ENCODE data around the gene NHS. TPM values are rescaled to one million over a fixed set of nuclear protein-coding genes. Genes with fewer than 3 reads are reported as not detected.

Gene NHS
- total RNA-seq, 1 experiment from 2014 or later = 5.7 TPM

DNA sequence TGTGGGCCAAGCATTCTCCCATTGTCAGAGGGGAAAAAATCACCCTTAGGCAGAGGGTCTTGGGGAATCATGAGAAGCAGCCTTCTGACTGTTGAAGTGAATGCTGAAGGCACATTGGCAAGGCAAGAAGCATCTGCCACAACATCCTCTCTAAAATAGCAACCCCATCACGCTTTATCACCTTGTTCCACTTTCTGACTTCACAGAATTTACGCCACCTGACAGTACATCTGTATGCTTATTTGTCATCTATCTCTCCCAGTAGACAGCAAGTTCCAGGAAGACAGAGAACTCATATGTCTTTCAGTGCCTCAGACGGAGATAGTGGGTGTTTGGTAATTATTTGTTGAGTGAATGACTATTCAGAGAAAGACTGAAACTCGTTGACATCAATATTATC is 293.9 kb downstream of the NHS start:
- Histone ChIP-seq H3K27me3 (ENCODE audit: insufficient read depth, low read length) (no peaks in the 10 kb centered on the region), H3K4me1 (ENCODE audit: control insufficient read depth in 1 of 2, insufficient read depth in 2 of 2, low read length in 2 of 2) (no peaks in the 10 kb centered on the region), H3K79me2 (ENCODE audit: insufficient read depth, low read length) (no peaks in the 10 kb centered on the region), H3K4me3 (replicated peaks in 1 of 2; ENCODE audit: low read depth in 1 of 2, low read length in 2 of 2) (no peak overlapping the region), H3K9me2 (ENCODE audit: insufficient read depth) (no peaks in the 10 kb centered on the region), H3K36me3 (ENCODE audit: control insufficient read depth in 1 of 2, insufficient read depth in 2 of 2, low read length in 2 of 2) (no peaks in the 10 kb centered on the region), H4K20me1 (ENCODE audit: insufficient read depth) (no peaks in the 10 kb centered on the region), H3K9ac (ENCODE audit: low read length) (no peak overlapping the region), H3K4me2 (ENCODE audit: low read length) (no peak overlapping the region), H3K27ac (ENCODE audit: low read depth, low read length) (no peak overlapping the region), H3K9me3 (ENCODE audit: control insufficient read depth in 1 of 2, insufficient read depth in 1 of 2, low read depth in 1 of 2, low read length in 2 of 2) (no peaks in the 10 kb centered on the region), H2AFZ (ENCODE audit: low read depth, low read length, poor library complexity, severe bottlenecking) (no peak overlapping the region)
- ATAC-seq (no peak), DNase-seq (ENCODE audit: low read depth, low spot score) (no peak)
- ChIA-PET POLR2A (no interaction called here), CTCF (no interaction called here), RAD21 (ENCODE audit: low non-redundant PET in 1 of 2, low total read pairs in 2 of 2, uncharacterized antibody in 2 of 2, unreplicated experiment in 2 of 2) (no interaction called here)
- no peak for TF ChIP-seq POLR2A (IDR thresholded peaks at IDR 0.05; ENCODE audit: borderline replicate concordance, extremely low read depth, insufficient read depth, insufficient read length)
- TF ChIP-seq, protein P1, sequence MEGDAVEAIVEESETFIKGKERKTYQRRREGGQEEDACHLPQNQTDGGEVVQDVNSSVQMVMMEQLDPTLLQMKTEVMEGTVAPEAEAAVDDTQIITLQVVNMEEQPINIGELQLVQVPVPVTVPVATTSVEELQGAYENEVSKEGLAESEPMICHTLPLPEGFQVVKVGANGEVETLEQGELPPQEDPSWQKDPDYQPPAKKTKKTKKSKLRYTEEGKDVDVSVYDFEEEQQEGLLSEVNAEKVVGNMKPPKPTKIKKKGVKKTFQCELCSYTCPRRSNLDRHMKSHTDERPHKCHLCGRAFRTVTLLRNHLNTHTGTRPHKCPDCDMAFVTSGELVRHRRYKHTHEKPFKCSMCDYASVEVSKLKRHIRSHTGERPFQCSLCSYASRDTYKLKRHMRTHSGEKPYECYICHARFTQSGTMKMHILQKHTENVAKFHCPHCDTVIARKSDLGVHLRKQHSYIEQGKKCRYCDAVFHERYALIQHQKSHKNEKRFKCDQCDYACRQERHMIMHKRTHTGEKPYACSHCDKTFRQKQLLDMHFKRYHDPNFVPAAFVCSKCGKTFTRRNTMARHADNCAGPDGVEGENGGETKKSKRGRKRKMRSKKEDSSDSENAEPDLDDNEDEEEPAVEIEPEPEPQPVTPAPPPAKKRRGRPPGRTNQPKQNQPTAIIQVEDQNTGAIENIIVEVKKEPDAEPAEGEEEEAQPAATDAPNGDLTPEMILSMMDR (IDR thresholded peaks at IDR 0.05 in 2 of 3, conservative IDR thresholded peaks at IDR 0.05 in 1 of 3; ENCODE audit: borderline replicate concordance in 1 of 3, insufficient read depth in 1 of 3, low read depth in 2 of 3, low read length in 2 of 3) = no peak
- no TSS peak for BruUV-seq (replicated peaks)
- intact Hi-C loops (cut with micrococcal nuclease) = no loop called here

DNA sequence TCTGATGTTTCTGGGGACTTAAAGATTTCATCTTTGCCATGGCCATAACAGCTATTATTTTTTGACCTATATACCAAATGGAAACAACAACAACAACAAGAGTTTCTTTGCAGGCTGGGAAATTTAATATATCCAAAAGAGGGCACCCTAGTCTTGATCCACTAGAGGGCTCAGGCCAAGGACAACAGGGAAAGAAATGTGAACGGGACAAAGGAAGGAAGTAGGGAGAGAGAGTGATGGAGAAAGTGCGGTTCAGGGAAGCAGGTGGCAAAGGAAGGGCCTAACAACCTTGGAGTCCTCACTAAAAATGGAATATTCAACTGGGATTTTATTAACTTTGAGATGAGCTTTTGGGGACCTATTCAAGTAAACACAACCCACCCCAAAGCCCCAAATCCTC is 294.5 kb downstream of the NHS start:
- CTCF ChIA-PET = no interaction called here
- TF ChIP-seq EZH2phosphoT487 (IDR thresholded peaks at IDR 0.05; ENCODE audit: borderline replicate concordance) = no peak
- TF ChIP-seq REST (IDR thresholded peaks at IDR 0.05; ENCODE audit: low read depth) = no peak
- TF ChIP-seq SIN3A (IDR thresholded peaks at IDR 0.05; ENCODE audit: low read depth) = no peak
- TF ChIP-seq CBX3 (IDR thresholded peaks at IDR 0.05; ENCODE audit: low read depth) = no peak
- no peak for TF ChIP-seq SP1 (IDR thresholded peaks at IDR 0.05; ENCODE audit: low read depth)
- TF ChIP-seq TCF7L2 (IDR thresholded peaks at IDR 0.05; ENCODE audit: borderline replicate concordance, extremely low read depth, insufficient read depth, insufficient read length) = no peak
- no peak for TF ChIP-seq ELF1 (IDR thresholded peaks at IDR 0.05; ENCODE audit: borderline replicate concordance, low read depth)
- TF ChIP-seq CEBPB (IDR thresholded peaks at IDR 0.05; ENCODE audit: low read depth) = no peak
- no peak for TF ChIP-seq EZH2 (IDR thresholded peaks at IDR 0.05)
- no peak for TF ChIP-seq POLR2AphosphoS5 (IDR thresholded peaks at IDR 0.05; ENCODE audit: low read depth, low read length)
- TF ChIP-seq ZNF274 (IDR thresholded peaks at IDR 0.05; ENCODE audit: low read depth, low read length) = no peak
- TF ChIP-seq, protein P1 (IDR thresholded peaks at IDR 0.05 in 2 of 3, conservative IDR thresholded peaks at IDR 0.05 in 1 of 3; ENCODE audit: borderline replicate concordance in 1 of 3, insufficient read depth in 1 of 3, low read depth in 2 of 3, low read length in 2 of 3) = no peak; a peak in 1 of 6 replicates

More for the DNA sequence above, 294.5 kb downstream of the NHS start:
- no TSS peak for BruUV-seq (replicated peaks)
- H3K9ac ChIP-seq (ENCODE audit: low read length) = no peak overlapping the region
- H3K36me3 ChIP-seq (ENCODE audit: control insufficient read depth in 1 of 2, insufficient read depth in 2 of 2, low read length in 2 of 2) = no peaks in the 10 kb centered on the region
- 0 out of 4 replicates have a peak, but pooled peaks cover 0 to 3% of the 10 kb centered on the region in 2 experiments for H3K4me1 ChIP-seq (ENCODE audit: control insufficient read depth in 1 of 2, insufficient read depth in 2 of 2, low read length in 2 of 2)
- H3K27ac ChIP-seq (ENCODE audit: low read depth, low read length) = no peak overlapping the region
- intact Hi-C loops (cut with micrococcal nuclease) = no loop called here
- ATAC-seq (no peak), DNase-seq (ENCODE audit: low read depth, low spot score) (no peak)
- RAD21 ChIA-PET (ENCODE audit: low non-redundant PET in 1 of 2, low total read pairs in 2 of 2, uncharacterized antibody in 2 of 2, unreplicated experiment in 2 of 2) = no interaction called here
- H2AFZ ChIP-seq (ENCODE audit: low read depth, low read length, poor library complexity, severe bottlenecking) = no peak overlapping the region
- POLR2A ChIA-PET = no interaction called here
- no peaks in the 10 kb centered on the region for H4K20me1 ChIP-seq (ENCODE audit: insufficient read depth)
- no peaks in the 10 kb centered on the region for H3K9me3 ChIP-seq (ENCODE audit: control insufficient read depth in 1 of 2, insufficient read depth in 1 of 2, low read depth in 1 of 2, low read length in 2 of 2)
- H3K4me2 ChIP-seq (ENCODE audit: low read length) = no peak overlapping the region
- no peaks in the 10 kb centered on the region for H3K27me3 ChIP-seq (ENCODE audit: insufficient read depth, low read length)
- H3K4me3 ChIP-seq (replicated peaks in 1 of 2; ENCODE audit: low read depth in 1 of 2, low read length in 2 of 2) = no peak overlapping the region
- no peaks in the 10 kb centered on the region for H3K79me2 ChIP-seq (ENCODE audit: insufficient read depth, low read length)
- H3K9me2 ChIP-seq (ENCODE audit: insufficient read depth) = no peaks in the 10 kb centered on the region
